HepG2 (cell line): ENCODE results near the gene EIF3A. TPM values are rescaled to one million over a fixed set of nuclear protein-coding genes. Genes with fewer than 3 reads are reported as not detected.
A peak's percentile ranks its signal among the peaks of the same experiment; 100 is the strongest.

Source experiments
- ATF3 ChIP-seq: sonication (generic); formaldehyde crosslinking; IDR thresholded peaks from 2 replicates; pipeline ENCODE4 v1.4.0; 2020; ENCODE audit warnings: missing genetic modification reagents
- FOXK2 ChIP-seq: fragments of 450-650 bp; IDR thresholded peaks from 2 replicates; pipeline ENCODE4 v1.6.1; 2016
- GABPA ChIP-seq, 2 experiments: IDR thresholded peaks; 2 replicates each; pipeline ENCODE4 v1.6.1; 2011 to 2016; ENCODE audit warnings: low read depth in 2 of 2, low read length in 1 of 2, missing biosample characterization in 1 of 2, missing genetic modification characterization in 1 of 2
- HDAC1 ChIP-seq: sonication (generic); formaldehyde crosslinking; IDR thresholded peaks from 2 replicates; pipeline ENCODE4 v1.5.1; 2020; ENCODE audit warnings: mild to moderate bottlenecking, missing genetic modification reagents
- HES4 ChIP-seq: sonication (generic); formaldehyde crosslinking; IDR thresholded peaks from 2 replicates; pipeline ENCODE4 v1.9.0; 2021; ENCODE audit warnings: mild to moderate bottlenecking, missing genetic modification reagents, borderline replicate concordance
- KAT2B ChIP-seq: fragments of 150-350 bp; IDR thresholded peaks from 2 replicates; pipeline ENCODE4 v1.6.1; 2014; ENCODE audit warnings: low read depth, low read length, borderline replicate concordance
- MAFK ChIP-seq, 2 experiments: IDR thresholded peaks in 1 of 2; conservative IDR thresholded peaks in 1 of 2; 2 replicates each; pipeline ENCODE4 v1.6.1; 2011; ENCODE audit warnings: improper control_type of control experiment in 2 of 2, low read length in 2 of 2
- PLRG1 ChIP-seq: fragments of 450-650 bp; conservative IDR thresholded peaks from 2 replicates; pipeline ENCODE4 v1.6.1; 2016
- STAG1 ChIP-seq: sonication (generic); formaldehyde crosslinking; IDR thresholded peaks from 2 replicates; pipeline ENCODE4 v1.4.0; 2020; ENCODE audit warnings: missing genetic modification reagents
- ZBTB8A ChIP-seq: sonication (generic); formaldehyde crosslinking; IDR thresholded peaks from 2 replicates; pipeline ENCODE4 v1.4.0; 2020; ENCODE audit warnings: mild to moderate bottlenecking, low read depth, missing genetic modification reagents, borderline replicate concordance
- ZEB1 ChIP-seq: IDR thresholded peaks from 2 replicates; pipeline ENCODE4 v1.6.1; 2012; ENCODE audit warnings: mild to moderate bottlenecking, low read depth, inconsistent platforms; ENCODE audit not compliant: insufficient replicate concordance
- ZFP62 ChIP-seq: sonication (generic); formaldehyde crosslinking; IDR thresholded peaks from 2 replicates; pipeline ENCODE4 v1.4.0; 2020; ENCODE audit warnings: missing genetic modification reagents
- ZNF136 ChIP-seq: sonication (generic); formaldehyde crosslinking; IDR thresholded peaks from 2 replicates; pipeline ENCODE4 v1.8.1; 2022; ENCODE audit warnings: low read depth, mild to moderate bottlenecking, moderate library complexity, missing genetic modification reagents
- ZNF24 ChIP-seq: fragments of 450-650 bp; IDR thresholded peaks from 2 replicates; pipeline ENCODE4 v1.6.1; 2017; ENCODE audit warnings: antibody characterized with exemption, mild to moderate bottlenecking
- ZNF383 ChIP-seq: sonication (generic); formaldehyde crosslinking; IDR thresholded peaks from 2 replicates; pipeline ENCODE4 v1.4.0; 2020; ENCODE audit warnings: missing genetic modification reagents, mild to moderate bottlenecking, borderline replicate concordance
- ZNF510 ChIP-seq: sonication (generic); formaldehyde crosslinking; IDR thresholded peaks from 2 replicates; pipeline ENCODE4 v1.4.0; 2020; ENCODE audit warnings: low read depth, mild to moderate bottlenecking, missing genetic modification reagents
- ZNF552 ChIP-seq: sonication (generic); formaldehyde crosslinking; IDR thresholded peaks from 2 replicates; pipeline ENCODE4 v1.9.0; 2022; ENCODE audit warnings: missing genetic modification reagents, mild to moderate bottlenecking, borderline replicate concordance
- ZNF761 ChIP-seq: sonication (generic); formaldehyde crosslinking; conservative IDR thresholded peaks from 2 replicates; pipeline ENCODE4 v1.4.0; 2020; ENCODE audit warnings: mild to moderate bottlenecking, missing genetic modification reagents
- polyA plus RNA-seq, 8 experiments: library from polyadenylated mRNA; depleted of rRNA in 3 of 8; stranded (reverse) in 7 of 8; unstranded in 1 of 8; fragments of >200 nt; fragmentation: Illumina TruSeq in 4 of 8; extraction: Trizol in 4 of 8; gene quantifications; 2 replicates each; pipeline versions ENCODE4 v1.2.1 to v1.2.3, GENCODE V29; 2011 to 2016; ENCODE audit warnings: low read depth in 4 of 8, missing spikeins in 1 of 8, mixed read lengths in 1 of 8; ENCODE audit not compliant: insufficient read depth in 1 of 8
- total RNA-seq, 5 experiments: library from RNA; depleted of rRNA; stranded (reverse); fragments of >200 nt; fragmentation: Illumina TruSeq; extraction: Trizol; gene quantifications; 2 replicates each; pipeline ENCODE4 v1.2.3, GENCODE V29; 2016; ENCODE audit warnings: low read depth in 1 of 5
- TF ChIP-seq, protein P1 (sequence below): sonication (generic); formaldehyde crosslinking; IDR thresholded peaks from 2 replicates; pipeline ENCODE4 v1.4.0; 2020; ENCODE audit warnings: missing genetic modification reagents, borderline replicate concordance
- TF ChIP-seq, protein P2 (sequence below): sonication (generic); formaldehyde crosslinking; IDR thresholded peaks from 2 replicates; pipeline ENCODE4 v1.5.1; 2020; ENCODE audit warnings: mild to moderate bottlenecking, missing genetic modification reagents, borderline replicate concordance
- TF ChIP-seq, protein P3 (sequence below): sonication (generic); formaldehyde crosslinking; IDR thresholded peaks from 2 replicates; pipeline ENCODE4 v1.5.0; 2020; ENCODE audit warnings: missing genetic modification reagents, mild to moderate bottlenecking, borderline replicate concordance
- TF ChIP-seq, protein P4 (sequence below): sonication (generic); formaldehyde crosslinking; IDR thresholded peaks from 2 replicates; pipeline ENCODE4 v1.5.1; 2020; ENCODE audit warnings: mild to moderate bottlenecking, missing genetic modification reagents, moderate library complexity

The EIF3A gene
- total and polyA plus RNA-seq, 2 of the 13 experiments (the other 11 are each of a cell fraction or from before 2014, with no cell fraction given) = 25.6 to 117 TPM

- TF ChIP-seq, protein P1, sequence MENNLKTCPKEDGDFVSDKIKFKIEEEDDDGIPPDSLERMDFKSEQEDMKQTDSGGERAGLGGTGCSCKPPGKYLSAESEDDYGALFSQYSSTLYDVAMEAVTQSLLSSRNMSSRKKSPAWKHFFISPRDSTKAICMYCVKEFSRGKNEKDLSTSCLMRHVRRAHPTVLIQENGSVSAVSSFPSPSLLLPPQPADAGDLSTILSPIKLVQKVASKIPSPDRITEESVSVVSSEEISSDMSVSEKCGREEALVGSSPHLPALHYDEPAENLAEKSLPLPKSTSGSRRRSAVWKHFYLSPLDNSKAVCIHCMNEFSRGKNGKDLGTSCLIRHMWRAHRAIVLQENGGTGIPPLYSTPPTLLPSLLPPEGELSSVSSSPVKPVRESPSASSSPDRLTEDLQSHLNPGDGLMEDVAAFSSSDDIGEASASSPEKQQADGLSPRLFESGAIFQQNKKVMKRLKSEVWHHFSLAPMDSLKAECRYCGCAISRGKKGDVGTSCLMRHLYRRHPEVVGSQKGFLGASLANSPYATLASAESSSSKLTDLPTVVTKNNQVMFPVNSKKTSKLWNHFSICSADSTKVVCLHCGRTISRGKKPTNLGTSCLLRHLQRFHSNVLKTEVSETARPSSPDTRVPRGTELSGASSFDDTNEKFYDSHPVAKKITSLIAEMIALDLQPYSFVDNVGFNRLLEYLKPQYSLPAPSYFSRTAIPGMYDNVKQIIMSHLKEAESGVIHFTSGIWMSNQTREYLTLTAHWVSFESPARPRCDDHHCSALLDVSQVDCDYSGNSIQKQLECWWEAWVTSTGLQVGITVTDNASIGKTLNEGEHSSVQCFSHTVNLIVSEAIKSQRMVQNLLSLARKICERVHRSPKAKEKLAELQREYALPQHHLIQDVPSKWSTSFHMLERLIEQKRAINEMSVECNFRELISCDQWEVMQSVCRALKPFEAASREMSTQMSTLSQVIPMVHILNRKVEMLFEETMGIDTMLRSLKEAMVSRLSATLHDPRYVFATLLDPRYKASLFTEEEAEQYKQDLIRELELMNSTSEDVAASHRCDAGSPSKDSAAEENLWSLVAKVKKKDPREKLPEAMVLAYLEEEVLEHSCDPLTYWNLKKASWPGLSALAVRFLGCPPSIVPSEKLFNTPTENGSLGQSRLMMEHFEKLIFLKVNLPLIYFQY (CRISPR knock-in tag) = no peak
- TF ChIP-seq, protein P2, sequence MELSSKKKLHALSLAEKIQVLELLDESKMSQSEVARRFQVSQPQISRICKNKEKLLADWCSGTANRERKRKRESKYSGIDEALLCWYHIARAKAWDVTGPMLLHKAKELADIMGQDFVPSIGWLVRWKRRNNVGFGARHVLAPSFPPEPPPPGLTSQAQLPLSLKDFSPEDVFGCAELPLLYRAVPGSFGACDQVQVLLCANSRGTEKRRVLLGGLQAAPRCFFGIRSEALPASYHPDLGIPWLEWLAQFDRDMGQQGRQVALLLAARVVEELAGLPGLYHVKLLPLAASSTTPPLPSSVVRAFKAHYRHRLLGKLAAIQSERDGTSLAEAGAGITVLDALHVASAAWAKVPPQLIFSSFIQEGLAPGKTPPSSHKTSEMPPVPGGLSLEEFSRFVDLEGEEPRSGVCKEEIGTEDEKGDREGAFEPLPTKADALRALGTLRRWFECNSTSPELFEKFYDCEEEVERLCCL (CRISPR knock-in tag) = no peak
- TF ChIP-seq HES4 (CRISPR knock-in tag) = no peak
- TF ChIP-seq PLRG1 = no peak
- TF ChIP-seq ZNF24 = 0 out of 2 replicates have a peak, but pooled peaks have one; percentile 56
- TF ChIP-seq ZNF510 (CRISPR knock-in tag) = peak; percentile 57; the same call in 1 of the 2 replicates
- no peak for TF ChIP-seq ZBTB8A (CRISPR knock-in tag)
- TF ChIP-seq, protein P3, sequence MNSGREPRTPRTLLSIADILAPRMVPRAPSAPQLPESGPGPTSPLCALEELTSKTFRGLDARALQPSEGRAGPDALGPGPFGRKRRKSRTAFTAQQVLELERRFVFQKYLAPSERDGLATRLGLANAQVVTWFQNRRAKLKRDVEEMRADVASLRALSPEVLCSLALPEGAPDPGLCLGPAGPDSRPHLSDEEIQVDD (CRISPR knock-in tag) = no peak
- TF ChIP-seq ZNF761 (CRISPR knock-in tag) = peak; percentile 78
- no peak for TF ChIP-seq ZNF552
- TF ChIP-seq ZEB1 = no peak
- no peak for TF ChIP-seq ZNF383 (CRISPR knock-in tag)
- TF ChIP-seq ZFP62 (CRISPR knock-in tag) = no peak
- TF ChIP-seq, protein P4, sequence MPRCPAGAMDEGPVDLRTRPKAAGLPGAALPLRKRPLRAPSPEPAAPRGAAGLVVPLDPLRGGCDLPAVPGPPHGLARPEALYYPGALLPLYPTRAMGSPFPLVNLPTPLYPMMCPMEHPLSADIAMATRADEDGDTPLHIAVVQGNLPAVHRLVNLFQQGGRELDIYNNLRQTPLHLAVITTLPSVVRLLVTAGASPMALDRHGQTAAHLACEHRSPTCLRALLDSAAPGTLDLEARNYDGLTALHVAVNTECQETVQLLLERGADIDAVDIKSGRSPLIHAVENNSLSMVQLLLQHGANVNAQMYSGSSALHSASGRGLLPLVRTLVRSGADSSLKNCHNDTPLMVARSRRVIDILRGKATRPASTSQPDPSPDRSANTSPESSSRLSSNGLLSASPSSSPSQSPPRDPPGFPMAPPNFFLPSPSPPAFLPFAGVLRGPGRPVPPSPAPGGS (CRISPR knock-in tag) = no peak
- peak; percentile 42 to 54; a peak in 3 of 4 replicates for TF ChIP-seq MAFK (conservative IDR thresholded peaks at IDR 0.05 in 1 of 2, IDR thresholded peaks at IDR 0.05 in 1 of 2; ENCODE audit: low read length in 2 of 2)
- no peak for TF ChIP-seq ZNF136 (CRISPR knock-in tag)
- peak; percentile 80 for TF ChIP-seq ATF3 (CRISPR knock-in tag)
- no peak for TF ChIP-seq FOXK2
- no peak for TF ChIP-seq KAT2B
- TF ChIP-seq GABPA (IDR thresholded peaks at IDR 0.05; ENCODE audit: low read depth, low read length) = no peak
- peak; percentile 77 for TF ChIP-seq GABPA (CRISPR knock-in tag; IDR thresholded peaks at IDR 0.05; ENCODE audit: low read depth)
- TF ChIP-seq STAG1 = peak; percentile 16; the same call in 1 of the 2 replicates
- TF ChIP-seq HDAC1 (CRISPR knock-in tag) = peak; percentile 91
Observed at GRCh38 chr10:119113751-119114732, 33.4 kb upstream of the EIF3A start (continued).
